GDM1 (cell line): Measurements from ENCODE around the gene MAP3K7.

Source experiments
- DNase-seq: peaks from one replicate; lab custom pipeline; 2025; lab: John Stamatoyannopoulos, UW

The MAP3K7 gene

DNA sequence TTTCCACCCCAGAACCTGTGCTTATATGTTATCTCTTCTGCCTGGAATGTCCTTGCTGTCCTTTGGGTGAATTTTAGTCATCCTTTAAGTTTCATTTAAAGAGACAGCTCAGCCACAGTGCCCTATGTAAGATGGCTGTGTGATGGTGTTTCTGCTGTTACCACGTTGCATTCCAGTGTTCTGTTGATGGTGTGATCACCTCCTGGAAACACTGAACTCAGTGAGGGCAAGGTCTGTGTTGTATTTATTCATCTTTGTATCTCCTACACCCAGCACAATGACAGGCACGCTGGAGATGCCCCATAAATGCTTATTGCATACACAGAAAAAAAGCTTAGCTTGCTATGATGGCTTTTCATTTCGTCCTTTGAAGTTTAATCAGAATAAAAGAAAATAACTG is 102.5 kb downstream of the MAP3K7 start:
- DNase-seq, result no peak

DNA sequence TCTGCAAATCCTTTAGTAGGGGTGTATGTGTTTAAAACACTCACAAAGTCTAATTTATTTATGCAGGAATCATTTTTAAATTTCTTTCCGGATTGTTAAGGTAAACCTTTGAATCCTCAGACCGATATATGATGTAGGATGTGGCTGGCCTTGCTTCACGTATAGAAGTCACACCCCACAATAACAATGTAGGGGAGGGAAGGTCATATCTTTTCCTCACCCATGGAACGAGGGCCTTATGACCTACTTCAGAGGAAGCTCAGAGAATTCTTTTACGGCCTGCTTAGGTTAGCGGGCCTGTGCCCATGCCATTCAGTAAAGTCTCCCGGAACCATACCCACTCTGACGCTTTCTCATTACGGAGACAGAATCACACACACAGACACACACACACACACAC is 102.9 kb downstream of the MAP3K7 start:
- DNase-seq, result no peak

DNA sequence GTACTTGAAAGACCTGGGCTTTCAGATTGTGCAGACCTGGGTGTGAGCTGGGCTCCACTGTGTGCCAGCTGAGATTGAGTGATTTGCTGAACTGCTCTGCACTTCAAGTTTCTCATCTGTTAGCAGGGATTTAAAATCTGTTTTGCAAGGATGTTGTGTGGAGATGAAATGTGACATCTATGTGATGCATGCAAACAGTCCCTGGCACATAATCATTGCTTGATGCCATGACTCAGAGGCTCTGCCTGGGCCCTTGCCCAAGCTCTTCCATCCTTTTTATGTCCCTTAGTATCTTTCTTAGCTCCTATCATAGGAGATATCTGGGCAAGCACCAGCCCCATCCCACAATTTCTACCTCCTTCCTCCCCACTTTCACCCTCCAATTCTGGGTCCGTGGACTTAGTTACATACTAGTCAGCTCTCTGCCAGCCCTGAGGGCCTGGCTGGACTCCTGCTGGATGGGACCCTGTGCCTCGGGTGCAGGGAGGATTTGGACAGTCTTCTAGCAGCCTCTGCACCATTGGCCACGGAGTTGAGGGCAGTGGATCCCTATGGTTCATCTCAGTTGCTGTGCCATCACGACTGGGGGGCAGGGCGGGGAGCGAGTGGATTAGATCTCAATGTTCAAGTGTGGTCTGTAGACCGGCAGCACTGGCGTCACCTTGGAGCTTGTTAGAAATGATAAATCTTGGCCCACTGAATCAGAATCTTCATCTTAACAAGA is 103.6 kb downstream of the MAP3K7 start:
- no peak for DNase-seq

DNA sequence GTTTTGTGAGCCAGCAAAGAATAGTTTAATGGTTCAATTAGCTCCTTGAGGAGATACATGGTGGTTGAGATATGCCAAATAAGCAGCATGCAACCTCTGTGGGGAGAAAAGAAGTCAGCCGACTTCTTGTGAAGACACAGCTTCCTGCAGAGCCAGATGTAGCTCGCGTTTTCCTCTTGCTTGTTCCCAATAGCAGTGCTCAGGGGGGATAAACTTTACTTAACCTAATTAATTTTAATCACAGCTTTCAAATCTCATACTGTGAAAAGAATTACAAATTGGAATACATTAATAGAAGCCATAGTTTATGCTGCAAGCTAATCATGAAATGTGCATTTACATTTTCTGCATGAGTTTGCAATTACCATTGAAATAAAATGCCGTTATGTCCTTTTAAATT is 106.2 kb downstream of the MAP3K7 start:
- DNase-seq, result no peak

DNA sequence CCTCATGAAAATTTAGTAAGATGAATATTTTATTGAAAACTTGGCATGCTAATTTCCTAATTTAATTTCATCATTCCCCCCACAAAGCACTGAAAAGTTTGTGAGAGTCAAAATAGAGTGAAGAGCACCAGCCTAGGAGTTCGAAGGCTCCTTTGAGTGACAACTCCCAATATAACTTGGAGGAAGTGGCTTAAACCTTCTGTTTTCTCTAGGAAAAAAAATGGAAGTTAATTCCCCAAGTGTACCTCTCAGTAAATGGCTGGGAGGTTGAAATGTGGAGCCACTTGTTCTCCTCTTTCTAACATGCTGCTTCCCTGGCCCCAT is 107.3 kb downstream of the MAP3K7 start:
- no peak for DNase-seq

DNA sequence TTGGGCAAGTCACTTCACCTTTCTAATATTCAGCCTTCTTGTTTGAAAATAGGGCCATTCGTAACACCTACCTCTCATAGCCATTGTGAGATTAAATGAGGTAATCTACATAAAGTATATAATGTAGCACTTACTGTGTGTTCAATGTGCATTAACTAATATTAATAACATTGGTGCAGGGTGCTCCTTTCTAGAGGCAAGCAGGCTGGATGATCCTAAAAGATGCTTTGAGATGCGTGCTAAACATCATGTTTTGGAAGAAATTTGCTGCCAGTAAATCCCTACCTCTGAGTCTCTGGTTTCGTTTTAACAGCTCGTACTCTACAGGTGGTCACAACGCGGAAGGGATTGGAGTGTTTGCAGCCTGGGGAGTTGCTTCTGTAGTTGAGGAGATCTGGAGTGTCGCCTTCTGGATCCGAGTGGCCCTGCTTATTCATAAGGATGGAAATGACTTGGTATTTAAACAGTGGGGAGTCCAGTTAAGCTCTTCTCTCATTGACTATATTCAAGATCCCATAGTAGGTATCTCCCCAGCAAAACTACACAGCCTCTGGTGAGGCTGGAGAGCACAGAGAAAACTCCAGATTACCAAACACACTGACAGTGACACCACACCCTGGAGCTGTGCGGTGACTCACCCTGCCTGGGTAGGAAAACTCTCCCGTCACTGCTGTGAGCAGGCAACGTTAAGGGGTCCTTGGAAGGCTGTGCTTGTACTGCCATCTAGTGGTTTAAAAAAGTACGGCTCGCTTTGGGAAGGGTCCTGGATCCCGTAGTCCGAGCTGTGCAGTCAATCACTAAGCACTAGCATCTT is 107.9 kb downstream of the MAP3K7 start:
- peak; percentile 76 for DNase-seq

DNA sequence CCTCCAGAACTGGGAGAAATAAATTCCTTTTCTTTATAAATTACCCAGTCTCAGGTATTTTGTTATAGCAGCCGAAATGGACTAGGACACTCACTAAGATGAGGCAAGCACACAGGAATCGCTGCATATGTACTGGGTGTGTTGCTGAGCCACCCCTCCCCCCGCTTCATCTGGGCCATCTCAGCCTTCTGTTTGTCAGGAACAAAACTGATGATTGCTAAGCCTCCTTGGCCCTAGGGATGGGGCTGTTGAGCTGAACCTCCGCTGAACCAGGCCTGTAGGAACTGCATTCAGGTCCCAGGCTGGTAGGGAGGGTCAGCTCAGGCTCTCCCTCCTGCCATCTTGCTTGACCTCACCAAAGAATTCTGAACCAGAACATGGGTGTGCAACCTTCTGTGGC is 108.6 kb downstream of the MAP3K7 start:
- DNase-seq, result no peak

DNA sequence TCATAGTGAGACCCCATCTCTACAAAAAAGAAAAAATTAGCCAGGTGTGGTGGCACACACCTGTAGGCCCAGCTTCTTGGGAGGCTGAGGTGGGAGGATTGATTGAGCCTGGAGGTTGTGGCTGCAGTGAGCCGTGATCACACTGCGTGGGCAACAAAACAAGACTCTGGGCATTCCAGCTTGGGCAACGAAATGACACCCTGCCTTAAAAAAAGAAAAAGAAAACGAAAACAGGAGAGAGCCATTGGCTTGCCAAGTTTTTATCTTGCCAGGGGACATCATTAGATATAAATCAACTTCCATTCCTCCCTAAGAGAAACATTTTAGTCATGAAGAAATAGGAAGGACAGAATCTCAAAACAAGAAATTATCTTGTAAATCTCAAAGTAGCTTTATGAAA is 109.5 kb downstream of the MAP3K7 start:
- no peak for DNase-seq

DNA sequence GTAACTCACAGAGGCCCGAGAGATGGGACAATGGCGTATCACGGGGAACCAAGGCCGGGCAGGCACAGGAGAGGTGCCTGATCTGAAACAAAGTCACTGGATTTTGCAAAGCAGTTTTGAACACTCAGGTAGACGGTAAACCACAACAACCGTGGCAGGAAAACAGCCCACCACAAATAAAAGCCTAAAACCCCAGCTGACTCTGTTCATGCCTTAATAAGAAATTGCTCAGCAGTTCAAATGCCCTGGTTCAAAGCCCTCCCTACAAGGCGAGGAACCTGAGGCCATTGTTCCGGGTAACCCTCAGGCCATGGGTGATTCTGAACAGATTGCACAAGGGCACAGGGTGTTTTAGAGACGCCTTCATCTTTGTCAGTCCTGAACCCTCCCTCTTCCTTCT is 114.2 kb downstream of the MAP3K7 start:
- DNase-seq, result no peak

DNA sequence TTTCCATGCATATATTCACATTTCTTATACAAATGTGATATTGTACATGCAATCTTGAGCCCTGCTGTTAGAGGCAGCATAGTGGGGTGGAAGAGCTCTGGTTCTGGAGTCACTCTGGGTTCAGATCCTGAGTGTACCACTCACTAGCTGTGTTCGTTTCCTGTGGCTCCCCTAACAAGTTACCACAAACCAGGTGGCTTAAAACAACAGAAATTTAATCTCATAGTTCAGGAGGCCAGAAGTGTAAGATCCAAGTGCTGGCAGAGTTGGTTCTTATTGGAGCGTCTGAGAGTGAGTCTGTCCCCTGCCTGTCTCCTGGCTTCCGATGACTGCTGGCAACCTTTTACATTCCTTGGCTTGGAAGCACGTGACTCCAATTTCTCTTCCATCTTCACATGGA is 115.6 kb downstream of the MAP3K7 start:
- no peak for DNase-seq

DNA sequence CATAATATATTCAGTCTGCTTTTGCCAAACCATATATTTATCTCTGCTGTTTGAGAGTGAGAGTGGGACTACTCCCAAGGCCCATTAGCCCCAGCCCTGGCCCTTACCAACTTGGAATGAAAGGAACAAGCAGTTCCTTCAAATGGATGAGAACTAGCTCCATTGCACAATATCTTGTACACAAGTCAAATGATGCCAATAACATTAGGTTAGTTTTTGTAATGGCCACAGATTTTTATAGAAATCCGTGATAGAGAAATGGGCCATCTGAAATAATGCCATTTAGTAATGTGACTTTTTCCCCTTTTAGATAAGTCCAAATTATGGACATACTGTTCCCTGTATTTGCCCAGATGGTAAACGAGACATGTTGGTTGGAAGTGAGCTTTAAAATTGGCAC is 117.0 kb downstream of the MAP3K7 start:
- no peak for DNase-seq

DNA sequence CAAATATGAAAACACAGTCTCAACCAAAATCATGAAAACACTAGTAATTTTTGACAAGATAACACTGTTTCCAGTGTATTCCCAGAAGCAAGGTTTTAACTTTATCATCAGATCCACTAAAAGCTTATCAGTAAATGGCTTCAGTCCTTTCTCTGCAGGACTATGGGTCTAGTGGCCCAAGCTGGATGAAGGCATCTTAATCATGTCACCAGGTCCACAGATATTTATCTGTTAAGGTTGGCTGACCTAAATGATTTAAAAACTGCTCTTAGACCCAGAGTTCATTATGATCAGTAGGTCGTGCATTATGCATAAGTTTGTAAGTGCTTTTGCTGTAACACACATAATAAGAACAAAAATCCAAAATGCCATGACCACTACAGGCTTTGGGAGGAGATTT is 118.0 kb downstream of the MAP3K7 start:
- DNase-seq, result no peak

DNA sequence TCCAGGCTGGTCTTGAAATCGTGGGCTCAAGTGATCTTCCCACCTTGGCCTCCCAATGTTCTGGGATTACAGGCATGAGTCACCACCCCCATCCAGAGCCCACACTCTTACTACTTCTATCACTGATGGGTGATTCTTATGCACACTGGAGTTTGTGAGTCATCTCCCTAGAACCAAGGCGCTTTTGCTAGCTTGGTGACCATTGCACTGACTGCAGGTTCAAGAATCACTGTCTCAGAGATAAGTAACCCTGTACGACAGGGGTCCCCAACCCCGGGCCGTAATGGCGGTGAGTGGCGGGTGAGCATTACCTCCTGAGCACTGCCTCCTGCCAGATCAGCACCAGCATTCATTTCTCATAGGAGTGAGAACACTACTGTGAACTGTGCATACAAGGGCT is 118.8 kb downstream of the MAP3K7 start:
- DNase-seq, result no peak

DNA sequence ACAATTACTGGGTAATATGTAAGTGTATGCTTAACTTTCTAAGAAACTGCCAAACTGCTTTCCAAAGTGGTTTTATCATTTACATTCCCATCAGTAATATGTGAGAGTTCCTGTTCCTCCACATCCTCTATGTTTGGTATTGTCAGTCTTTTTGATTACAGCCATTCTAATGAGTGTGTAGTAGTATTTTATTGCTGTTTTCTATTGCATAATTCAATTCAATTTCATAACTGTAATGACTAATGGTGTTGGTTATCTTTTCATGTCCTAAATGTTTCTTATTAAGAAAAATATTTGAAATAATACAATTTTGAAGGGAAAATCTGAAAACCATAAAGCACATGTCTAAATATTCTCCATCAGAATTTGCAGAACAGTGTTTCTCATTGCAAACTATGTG is 119.3 kb downstream of the MAP3K7 start:
- no peak for DNase-seq

DNA sequence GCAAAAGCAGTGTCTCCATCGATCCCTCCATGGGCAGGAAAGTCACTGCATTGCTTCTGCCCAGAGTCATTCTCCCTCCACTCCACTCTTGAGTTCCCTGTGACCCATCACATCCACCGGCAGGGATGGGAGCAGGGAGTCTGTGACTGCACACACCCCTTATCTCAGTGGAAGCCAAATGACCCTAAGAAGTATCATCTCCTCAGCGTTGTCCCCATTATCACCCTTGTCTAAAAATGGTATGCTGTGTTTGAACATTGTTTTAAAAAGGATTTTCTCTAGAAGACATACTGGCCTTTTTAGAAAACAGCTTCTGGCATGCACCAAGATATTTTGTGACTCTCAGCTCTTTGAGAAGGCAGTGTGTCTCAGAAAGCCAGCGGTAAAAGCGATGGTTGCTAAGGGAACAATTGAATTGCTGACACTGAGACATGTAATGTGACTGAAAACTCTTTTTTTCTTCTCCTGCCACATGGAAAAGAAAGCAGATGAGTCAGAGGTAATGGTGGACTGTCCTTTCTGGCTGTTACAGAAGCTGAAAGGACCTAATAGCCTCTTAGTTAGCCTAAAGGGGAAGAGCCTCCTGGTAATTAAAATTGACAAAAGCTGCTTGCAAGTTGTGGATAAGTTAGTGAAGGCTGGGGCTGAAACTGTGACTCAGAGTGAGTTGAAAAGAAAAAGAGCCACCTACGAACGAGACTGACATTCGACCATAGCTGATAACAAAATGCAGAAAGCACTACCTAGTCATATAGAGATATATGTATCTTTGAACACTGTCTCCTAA is 120.5 kb downstream of the MAP3K7 start:
- DNase-seq, result no peak

DNA sequence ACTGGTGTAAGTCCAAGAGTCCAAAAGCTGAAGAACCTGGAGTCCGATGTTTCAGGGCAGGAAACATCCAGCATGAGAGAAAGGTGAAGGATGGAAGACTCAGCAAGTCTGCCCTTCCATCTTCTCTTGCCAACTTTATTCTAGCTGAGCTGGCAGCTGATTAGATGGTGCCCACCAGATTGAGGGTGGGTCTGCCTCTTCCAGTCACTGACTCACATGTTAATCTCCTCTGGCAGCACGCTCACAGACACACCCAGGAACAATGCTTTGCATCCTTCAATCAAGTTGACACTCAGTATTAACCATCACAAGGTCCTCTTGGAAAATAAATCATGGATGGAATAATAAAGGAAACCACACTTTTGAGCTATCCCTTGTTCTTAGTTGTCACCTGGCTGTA is 121.2 kb downstream of the MAP3K7 start:
- no peak for DNase-seq

DNA sequence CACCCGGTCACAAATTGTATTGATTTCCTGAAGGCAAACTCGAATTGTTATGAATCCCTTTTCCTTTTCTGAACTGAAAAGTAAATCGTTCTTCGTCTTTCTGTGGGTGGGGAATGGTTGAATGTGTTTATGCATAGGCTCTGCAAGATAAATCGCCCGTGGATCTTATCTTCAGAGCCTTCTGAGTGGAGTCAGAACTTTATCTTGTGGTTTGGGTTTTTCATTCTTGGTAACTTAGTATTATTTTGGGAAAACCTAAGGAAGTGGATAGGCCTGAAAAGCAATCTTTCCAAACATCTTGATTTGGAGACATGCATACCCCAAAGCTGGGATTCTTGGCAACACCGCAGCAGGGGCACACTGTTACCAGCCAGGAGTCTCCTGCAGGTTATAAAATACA is 122.4 kb downstream of the MAP3K7 start:
- DNase-seq, result no peak

DNA sequence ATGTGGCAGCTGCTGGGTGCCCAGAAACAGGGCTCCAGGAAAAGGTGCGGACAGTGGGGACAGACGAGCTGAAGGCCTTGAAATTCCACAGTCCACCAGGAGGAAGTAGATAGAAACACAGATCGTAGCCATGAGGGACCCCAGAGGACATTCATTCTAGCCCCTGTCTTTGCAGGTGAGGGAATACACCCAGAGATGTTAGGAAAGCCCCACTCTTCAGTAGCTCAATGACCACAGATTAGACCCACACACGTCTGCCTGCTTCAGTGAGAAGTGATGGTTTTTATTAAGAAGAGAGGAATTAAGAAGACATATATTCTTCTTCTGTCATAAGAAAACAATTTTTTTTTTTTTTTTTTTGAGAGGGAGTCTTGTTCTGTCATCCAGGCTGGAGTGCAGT is 123.0 kb downstream of the MAP3K7 start:
- DNase-seq, result no peak
